GDM1 (cell line): ENCODE results near the gene C4BPB.

Source experiments
- DNase-seq: peaks from one replicate; lab custom pipeline; 2025; lab: John Stamatoyannopoulos, UW

Gene C4BPB

DNA sequence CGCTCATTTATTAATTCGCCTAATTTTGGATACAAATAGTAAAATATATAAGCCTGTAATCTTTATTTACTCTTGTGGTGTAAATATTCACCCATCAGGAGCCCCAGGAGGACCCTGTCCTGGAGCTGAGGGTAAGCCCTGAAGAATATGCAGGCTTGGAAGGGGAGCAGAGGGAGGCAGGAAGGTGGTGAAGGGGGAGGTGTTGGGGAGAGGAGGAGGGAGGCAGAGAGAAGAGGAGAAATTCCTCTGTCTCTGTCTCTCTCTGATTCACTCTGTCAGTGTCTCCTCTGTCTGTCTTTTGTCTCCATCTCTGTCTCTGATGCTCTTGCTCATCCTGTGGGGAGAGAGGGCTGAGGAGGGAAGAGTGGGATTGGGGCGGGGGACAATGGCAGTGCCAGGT lies 2.8 kb upstream of the C4BPB start:
- no peak for DNase-seq

DNA sequence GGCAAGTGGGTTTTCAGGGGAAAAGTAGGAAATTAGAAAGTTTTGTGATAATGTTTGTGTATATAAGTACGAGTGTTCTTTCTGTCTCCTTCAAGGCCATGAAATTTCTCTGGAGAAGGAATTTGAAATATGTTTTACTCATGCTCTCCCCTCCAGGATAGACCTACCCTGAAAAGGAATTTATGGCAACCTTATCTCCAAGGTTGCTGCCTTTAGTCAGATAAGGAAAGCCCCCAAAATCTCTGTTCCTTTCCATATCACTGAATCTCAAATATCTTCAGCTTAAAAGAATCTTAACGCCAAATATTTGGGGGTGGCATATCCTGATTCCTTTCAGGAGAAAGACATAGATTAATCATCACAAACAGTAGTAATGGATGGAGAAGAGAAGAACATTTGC lies 499 bp upstream of the C4BPB start:
- DNase-seq: no peak

DNA sequence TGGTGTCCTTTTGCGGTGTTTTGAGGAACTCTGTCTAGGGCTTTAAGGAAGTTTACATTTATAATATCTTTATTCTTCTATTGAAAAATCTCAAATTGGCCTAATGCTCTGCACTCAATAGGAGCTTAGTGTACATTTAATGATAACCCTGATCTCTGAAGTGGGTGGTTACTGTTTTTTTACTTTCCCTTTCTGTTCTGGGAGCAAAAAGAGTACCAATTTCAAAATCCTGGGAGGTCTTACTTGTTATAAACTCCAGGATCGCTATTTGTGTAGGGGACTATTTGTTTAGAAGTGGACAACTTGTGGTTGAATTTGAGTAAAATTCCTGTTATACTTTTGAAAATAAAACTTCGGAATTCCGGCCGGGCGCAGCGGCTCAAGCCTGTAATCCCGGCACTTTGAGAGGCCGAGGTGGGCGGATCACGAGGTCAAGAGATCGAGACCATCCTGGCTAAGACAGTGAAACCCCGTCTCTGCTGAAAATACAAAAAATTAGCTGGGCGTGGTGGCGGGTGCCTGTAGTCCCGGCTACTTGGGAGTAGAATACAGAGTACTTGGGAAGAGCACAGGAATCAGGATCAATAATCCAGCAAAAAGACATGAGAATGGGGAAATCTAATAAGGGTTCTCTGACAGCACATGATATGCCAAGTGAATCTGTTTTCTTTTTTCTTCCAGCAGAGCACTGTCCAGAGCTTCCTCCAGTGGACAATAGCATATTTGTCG lies 1.1 kb downstream of the C4BPB start:
- no peak for DNase-seq

DNA sequence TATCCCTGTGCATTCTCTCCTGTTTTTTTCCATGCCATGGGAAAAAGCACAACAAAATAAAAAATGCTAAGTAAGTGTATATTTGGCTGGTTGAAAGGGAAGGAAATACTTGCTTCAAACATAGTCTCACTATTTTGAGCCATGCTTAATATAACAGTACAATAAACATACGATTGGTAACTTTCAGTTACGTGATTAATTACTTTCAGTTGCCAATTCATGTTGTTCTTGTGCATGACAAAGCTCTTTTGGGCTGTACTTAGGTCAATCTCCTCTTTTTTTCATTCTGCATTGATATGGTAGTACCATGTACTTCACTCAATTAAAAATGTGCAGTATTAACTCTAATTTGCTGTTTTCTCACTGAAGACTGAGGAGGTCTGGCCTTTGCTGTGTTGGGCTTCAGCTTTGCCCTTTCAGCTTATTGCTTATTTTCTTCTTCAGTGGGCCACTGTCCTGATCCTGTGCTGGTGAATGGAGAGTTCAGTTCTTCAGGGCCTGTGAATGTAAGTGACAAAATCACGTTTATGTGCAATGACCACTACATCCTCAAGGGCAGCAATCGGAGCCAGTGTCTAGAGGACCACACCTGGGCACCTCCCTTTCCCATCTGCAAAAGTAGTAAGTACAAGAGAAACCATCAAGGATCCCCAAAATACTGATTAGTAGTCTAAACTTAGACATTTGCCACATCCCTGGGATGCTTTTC lies 2.7 kb downstream of the C4BPB start:
- no peak for DNase-seq

DNA sequence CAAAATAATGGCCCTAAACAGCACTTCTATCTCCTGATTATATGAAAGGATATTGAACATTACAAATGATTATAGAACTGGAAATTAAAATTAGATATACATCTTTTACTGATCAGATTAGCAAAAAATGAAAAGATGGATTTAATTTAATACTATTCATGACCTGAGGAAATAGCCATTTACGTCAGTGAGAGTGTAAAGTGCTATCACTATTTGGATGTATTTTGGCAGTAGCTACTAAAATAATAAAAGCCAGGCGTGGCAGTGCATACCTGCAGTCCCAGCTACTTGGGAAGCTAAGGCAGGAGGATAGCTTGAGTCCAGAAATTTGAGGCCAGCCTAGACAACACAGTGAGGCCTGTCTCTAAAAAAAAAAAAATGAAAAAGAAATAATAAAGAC lies 5.3 kb downstream of the C4BPB start:
- no peak for DNase-seq

DNA sequence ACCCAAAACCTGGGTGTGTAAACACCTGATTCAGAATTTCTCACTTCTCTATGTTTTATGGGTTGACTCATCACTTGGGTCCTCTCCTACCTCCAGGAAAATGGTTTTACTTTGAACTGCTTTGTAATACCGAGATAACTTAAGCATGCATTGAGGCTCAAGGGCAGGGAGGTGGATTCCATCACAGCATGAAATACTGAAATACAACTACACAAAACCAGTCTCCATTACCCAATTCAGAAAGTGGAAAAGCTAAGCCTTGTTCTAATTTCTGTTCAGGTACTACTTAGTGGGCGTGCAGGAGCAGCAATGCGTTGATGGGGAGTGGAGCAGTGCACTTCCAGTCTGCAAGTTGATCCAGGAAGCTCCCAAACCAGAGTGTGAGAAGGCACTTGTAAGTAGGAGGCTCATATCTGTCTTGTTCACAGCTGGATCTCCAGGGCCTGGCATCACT lies 9.2 kb downstream of the C4BPB start:
- DNase-seq: no peak

DNA sequence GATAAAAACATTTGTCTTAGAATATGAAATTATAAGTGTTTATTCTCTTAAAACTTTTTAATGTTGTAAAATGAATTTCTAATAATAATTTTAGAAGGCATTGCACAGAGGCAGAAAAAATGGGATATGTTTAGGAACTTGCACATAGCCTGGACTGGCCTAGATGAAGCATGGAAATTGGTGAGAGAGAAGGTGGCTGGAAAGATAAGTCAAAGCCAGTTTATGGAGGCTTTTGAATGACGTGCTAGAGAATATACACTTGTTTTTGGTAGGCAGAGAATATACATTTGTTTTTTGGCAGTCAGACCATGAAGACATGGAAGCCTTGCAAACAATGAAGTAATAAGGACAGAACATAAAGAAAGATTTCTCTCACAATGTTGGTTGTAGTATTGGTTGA lies 13.1 kb downstream of the C4BPB start:
- DNase-seq: no peak

DNA sequence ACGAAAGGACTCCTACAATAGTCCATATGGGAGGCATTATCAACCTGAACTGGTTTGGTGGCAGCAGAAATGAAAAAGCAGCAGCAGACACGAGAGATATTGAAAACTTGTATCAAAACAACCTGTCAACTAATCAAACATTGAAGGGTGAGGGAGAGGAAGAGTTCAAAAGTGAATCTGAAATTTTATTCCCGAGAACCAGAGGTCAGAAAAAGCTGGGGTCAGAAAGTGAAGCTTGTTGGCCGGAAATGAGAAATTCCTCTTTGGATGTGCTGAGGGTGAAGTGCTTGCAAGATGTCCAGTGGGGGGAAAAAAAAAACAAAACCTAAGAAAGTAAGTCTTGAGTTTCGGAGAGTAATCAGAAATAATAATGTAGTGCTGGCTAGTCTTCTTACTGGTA lies 13.5 kb downstream of the C4BPB start:
- DNase-seq: no peak

DNA sequence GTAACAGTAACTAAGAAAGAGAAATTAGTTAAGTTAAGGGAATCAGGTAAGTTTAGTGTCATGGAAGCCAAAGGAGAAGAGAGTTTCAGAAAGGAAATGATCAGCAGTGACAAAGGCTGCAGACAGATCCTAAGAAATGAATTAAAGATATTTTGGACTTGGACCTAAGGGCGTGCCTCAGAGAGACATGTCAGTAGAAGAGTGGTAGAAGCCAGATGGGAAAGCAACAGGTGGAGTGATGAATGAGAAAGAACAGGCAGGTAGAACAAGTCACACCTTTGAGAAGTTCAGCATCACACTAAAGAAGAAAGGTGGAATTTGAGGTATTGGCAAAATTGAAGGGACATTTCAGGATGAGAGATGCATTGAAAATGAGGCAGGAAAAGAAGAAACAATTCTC lies 14.0 kb downstream of the C4BPB start:
- DNase-seq: no peak

DNA sequence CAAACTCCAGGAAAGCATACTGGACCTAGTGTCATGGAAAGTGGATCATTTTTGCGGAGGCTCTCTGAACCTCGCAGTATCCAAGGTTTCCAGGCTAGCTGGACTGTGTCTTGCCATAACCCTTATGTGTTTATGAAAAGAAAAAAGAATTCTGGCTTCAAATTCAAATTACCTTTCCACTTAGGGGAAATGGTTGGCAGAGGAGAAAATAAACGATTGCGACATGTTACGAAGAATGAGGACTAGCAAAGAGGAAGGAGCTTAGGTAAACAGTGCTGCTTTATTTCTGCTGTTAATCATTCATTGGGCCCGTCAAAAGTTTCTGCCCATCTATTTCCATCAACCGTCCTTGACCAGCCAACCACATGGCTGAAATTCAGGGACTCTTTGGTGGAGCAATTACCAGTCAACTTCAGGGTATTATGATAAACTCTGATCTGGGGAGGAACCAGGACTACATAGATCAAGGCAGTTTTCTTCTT lies 15.3 kb downstream of the C4BPB start, which contains the start of gene C4BPA:
C4BPA (plus strand) TSS at position 342 of the 482 bp plus-strand sequence. CDS start 8,793 bp downstream, outside the sequence.
- DNase-seq: no peak

DNA sequence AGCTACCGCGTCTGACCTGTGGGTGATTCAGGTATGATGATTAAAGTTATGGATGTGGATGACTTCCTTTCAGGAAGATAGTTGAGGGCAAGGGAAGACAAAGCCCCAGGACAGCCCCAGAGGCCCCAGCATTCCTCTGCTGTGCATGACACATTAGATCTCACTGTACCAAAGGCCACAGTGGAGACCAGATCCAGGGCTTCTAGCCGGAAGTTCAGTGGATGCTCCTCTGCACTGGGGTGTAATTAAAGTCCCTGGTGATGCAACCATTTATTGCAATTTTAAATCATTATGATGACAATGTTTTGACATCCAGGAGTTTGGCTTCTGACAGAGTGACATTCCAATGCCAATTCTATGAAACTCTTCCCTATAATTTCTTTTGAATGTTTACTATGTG lies 20.3 kb downstream of the C4BPB start:
- DNase-seq: no peak

DNA sequence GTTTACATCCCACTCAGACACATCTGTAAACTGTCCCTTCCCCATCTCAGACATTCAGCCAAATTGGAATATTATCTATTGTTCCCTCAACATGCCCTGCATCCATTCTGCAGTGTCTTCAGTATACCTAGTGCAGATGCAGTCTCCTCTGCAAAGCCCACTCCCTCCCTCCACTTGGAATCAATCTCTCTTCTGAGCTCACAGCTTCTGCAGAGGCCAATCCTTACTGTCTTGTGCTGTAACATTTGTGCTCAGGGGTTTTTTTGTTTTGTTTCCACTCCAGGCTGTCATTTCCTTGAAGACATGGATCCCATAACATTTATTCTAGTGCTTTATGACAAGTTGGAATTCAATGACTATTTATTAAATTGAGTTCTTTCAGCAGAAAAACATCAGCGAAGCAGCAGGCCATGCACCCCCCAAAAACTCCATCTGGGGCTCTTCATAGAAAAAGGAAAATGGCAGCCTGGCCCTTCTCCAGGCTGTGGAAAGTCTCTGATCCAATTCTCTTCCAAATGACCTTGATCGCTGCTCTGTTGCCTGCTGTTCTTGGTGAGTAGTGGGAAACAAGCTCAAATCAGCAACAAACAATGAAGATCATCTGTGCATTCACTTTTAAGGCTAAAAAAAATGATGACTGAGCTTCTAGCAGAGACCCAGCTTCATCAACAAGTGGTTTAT lies 24.1 kb downstream of the C4BPB start:
- DNase-seq: no peak

DNA sequence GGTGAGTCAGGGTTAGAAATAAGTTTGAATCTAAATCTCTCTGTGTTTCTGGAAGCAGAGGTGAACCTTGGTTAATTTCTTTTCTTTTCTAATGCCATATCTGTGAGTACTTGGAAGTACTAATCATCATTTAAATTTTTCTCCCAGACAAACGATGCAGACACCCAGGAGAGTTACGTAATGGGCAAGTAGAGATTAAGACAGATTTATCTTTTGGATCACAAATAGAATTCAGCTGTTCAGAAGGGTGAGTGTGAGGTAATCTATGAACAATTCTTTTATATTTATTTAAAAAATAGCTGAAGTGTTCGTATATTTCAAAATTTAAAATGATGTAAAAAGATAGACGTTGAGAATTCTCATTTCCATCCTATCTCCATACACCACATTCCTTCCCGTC lies 26.6 kb downstream of the C4BPB start:
- DNase-seq: no peak

DNA sequence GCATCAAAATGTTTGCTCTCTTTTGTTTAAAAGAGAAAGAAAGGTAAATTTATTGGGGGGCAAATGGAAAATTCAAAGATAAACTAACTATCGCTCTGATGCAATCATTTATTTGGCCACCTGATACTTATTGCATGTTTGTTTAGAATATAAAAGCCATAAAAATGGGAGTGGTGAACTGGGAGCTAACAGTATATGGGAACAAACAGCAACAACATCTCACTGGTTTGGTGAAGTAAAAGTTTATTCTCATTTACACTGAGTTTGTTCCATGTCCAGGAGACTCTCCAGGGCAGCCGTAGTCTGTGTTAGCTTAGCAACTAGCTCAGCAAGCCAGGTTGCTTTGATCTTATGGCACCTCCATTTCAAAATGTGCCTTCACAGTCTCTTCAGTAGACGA lies 35.7 kb downstream of the C4BPB start:
- DNase-seq: no peak

DNA sequence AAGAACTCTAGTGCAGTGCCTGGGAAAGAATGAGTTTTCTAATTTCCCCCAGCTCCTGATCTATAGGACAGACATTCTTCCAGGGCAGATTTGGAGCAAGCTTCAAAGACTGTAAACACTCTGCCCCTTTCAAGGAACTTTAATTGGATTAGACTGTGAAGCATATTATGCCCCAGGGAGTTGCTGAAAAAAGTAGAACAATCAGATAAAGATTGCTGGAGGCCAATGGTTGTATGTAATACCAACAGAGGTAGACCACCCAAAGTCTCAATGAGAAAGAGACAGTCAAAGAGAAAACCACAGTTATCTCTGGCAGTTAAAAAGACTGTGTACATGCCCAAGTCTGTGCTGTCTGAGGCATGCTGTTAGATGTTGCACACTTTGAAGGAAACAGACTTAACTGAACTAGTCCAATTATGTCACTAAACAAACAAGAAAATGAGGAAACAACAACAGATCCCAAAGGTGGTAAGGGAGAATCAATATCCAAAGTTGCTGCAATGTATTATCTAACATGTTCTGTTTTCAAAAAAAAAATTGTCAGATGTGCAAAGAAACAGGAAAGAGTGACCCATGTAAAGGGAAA lies 39.8 kb downstream of the C4BPB start:
- DNase-seq: no peak

DNA sequence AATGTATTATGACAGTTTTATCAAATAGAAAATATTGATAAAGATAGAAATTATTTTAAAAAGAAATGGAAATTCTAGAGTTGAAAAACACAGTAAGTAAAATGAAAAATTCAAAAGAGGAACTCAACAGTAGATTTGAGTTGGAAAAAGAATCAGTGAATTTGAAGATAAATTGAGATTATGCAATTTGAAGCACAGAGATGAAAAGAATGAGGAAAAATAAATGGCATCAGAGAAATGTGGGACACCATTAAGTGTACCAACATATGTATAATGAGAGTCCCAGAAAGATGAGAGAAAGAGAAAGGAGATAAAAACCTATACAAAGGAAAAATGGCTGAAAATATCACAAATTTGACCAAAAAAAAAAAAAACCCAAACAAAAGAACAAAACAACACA lies 40.4 kb downstream of the C4BPB start:
- DNase-seq: no peak

DNA sequence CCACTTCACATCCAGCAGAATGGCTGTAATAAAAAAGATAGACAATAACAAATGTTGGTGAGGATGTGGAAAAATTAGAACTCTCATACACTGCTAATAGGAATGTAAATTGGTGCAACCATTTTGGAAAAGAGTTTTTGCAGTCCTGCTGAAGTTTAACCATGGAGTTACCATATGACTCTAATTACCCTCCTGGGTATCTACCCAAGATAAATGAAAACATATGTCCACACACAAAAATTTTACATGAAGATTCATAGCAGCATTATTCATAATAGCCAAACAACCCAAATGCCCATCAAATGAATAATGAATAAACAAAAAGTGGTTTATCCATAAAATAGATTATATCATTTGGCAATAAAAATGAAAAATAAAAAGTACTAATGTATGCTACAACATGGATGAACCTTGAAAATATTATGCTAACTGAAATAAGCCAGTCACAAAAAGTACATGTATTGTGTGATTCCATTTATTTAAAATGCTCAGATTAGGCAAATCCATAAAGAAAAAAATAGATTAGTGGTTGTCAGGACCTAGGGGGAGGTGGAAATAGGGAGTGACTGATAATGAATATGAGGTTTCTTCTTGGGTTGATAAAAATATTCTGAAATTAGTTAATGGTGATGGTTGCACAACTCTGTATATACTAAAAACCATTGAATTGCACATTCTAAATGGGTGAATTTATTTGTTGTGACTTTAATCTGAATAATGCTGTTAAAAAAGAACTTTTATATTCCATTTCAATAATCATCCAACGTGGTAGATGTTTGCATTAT lies 41.8 kb downstream of the C4BPB start:
- no peak for DNase-seq

DNA sequence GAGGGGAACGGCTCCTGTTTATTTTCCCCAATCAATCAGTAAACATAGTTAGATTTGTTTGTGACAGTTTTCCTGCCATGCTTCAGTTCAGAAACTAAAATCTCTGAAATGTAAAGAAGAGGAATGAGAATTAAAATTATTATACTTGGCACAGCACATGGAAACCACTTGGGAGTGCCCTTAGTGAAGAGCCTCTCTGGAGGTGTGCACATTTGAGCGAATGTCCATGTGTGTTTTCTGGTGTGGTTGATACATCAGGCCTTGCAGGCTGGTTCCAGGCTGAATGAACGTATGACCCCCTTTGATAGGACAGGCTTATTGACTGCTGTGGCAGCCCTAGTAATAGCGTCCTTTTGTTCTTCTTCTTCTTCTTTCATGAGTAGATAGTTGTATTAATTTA lies 42.5 kb downstream of the C4BPB start:
- no peak for DNase-seq

DNA sequence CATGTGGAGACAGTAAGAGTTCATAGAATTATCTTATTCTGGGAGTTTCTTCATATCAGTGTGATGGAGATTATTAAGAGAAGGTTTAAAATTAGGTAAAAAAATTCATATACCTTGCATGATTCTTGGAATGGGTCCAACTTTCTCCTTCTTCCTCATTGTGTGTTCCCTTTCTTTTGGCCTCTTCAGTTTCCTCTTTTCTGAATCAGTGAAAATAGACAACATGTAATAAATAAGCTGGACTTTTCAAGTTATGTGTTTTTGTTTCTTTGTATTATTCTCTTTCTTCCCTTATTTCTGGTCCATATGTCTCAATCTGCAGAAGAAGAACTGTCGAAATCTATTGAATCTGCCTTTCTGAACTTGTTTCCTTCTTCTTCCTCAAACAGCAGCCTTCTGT lies 45.9 kb downstream of the C4BPB start:
- no peak for DNase-seq

DNA sequence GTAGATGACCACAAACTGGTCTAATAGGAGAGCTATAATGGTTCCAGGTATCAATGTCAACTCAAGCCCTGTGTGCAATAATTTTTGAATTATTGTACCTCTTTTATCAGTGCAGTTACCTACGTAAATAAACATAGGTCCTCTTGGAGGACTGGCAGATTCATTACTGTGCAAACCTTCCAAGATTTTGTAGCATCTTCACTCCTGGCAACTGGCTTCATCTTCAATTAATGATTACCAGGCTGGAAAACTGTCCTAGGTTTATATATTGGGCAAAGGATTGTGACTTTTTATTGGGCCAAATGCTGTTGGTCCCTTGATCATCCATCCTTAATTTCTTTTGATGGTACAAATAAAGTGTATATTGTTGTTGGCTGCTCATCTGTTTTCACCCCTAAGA lies 51.0 kb downstream of the C4BPB start:
- no peak for DNase-seq

DNA sequence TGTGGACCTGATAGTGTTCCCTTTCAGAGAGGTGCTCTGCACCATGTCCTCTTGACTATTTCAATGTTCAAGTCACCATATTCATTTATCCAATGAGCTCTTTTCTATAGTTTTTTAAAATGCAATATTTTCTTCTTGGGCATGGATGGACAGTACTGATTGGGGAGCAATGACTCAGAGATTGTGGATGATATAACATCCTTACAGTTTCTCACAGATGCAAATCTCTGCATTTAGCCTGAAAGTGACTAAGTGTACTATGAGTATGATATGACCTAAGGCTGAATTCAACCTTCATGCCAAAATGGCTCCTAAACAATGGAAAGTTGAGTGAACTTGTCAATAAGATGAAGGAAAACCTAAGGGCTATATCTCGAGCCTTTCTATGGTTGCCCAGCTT lies 51.9 kb downstream of the C4BPB start:
- no peak for DNase-seq
